HG03108 (cell line): ENCODE results near the gene KLHL36.

Experiments used
- ATAC-seq: cut with Tn5 transposase; IDR thresholded peaks from one replicate; pipeline ENCODE4 v1.9.1; 2021; ENCODE audit warnings: moderate library complexity; ENCODE audit not compliant: unreplicated experiment

The KLHL36 gene

GRCh38 chr16:84641643-84642358, 6.5 kb upstream of the KLHL36 start:
- ATAC-seq, result no peak

DNA sequence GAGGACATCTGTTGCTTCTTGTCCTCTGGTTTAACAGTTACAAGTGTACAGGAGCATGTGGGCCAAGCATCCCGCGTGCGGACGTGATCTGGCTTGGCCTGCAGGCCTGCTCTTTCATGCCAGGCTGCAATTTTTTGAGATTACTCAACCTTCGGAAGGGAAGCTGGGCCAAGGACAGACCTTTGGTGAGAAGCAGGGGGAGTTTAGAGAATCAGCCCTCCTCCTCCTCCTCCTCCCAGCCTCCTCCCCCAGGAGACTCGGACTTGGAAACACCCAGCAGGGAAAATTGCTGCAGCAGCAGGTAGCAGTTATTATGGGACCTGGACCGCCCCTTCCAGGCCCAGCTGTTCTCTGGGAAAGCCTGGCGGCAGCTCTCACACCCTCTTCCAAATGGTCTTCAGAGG, 5.1 kb upstream of the KLHL36 start:
- ATAC-seq, result no peak

DNA sequence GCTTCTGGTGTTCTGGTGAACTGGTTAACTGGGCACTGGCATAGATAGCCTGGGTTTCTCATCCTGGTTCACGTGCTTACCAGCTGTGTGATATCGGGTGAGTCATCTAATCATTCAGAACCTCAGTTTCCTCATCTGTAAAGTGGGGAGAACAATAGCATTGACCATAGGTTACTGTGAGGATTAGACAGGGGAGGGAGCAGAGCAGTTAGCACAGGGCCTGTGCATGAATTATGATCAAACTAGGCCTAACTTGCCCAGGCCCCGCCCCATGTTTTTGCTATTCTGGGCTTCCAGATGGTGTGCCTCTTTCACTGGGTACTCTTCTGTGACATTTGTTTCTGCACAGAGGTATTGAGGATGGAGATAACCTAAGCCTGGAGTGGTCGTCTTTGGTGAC, 4.6 kb upstream of the KLHL36 start:
- ATAC-seq, result no peak

DNA sequence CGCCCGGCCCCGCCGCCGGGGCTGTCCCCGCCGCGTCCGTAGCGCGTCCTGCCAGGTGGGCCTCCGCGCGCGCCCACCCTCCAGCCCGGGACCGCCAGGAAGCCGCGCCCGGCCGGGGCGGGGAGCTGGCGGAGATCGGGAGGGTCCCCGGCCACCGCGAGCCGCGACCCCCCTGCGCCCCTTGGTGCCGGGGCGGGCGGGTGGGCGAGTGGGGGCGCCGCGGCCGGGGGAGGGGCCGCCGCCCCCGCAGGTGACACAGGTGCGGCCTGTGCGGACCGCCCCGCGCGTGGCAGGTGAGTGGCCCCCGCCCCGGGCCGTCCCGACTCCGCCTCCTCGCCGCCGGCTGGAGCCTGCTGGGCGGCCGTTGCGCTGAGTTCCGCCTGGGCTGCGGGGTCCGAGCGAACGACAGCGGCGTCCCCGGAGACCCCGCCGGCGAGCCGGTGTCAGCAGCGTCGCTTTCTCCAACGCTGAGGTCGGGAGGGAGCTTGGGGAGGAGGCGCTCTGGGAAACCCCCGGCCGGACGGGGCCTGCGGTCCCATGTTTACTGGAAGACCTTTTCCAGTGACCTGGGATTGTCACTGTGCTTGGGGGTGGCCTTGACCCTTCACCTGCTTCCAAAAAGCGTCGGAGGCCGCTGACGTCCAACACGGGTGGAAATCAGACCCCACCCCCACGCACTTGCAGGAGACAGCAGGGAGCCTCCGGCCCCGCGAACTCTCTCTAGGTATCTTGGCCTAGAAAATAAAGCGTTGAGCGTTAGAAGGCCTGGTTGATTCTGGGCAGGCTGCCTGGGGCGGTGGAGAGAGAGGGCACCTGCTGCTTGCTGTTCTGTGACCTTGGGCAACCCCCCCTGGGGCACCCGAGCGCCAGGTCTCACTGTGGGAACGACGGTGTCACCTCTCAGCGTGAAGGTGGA, 542 bp downstream of the KLHL36 start:
- peak; percentile 39 for ATAC-seq

- no peak for ATAC-seq
Observed at GRCh38 chr16:84649511-84649861, 1.2 kb downstream of the KLHL36 start.

- ATAC-seq, result no peak
Observed at GRCh38 chr16:84650062-84650991, 2.0 kb downstream of the KLHL36 start.

DNA sequence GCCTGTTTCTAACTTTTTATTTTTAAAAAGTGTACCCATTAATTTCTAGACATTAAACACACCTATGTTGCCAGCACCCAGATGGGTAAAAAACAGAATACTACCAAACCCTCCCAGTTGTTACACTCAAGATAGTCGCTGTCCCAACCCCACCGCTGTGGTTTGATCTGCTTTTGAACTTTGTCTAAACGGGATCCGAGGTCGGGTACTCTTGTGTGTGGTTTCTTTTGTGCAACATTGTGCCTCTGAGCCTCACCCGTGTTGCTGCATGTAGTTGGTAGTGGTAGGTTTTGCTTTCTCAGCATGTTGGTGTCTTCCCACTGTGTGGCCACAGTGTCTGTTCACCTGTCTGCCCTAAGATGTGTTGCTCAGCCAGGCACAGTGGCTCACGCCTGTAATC, 4.3 kb downstream of the KLHL36 start:
- ATAC-seq, result no peak

DNA sequence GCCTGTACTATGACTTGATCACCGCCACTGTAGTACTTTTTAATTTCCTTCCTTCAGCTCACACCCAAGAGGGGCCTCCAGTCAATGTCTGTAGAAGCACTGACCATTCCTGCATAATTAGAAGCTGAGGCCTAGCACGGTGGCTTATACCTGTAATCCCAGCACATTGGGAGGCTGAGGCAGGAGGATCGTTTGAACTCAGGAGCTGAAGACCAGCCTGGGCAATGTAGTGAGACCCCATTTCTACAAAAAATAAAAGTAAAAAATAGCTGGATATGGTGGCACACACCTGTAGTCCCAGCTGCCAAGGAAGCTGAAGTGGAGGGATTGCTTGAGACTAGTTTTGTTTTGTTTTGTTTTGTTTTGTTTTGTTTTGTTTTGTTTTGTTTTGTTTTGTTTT, 5.9 kb downstream of the KLHL36 start:
- ATAC-seq, result no peak

GRCh38 chr16:84654998-84655397, 6.7 kb downstream of the KLHL36 start:
- no peak for ATAC-seq

DNA sequence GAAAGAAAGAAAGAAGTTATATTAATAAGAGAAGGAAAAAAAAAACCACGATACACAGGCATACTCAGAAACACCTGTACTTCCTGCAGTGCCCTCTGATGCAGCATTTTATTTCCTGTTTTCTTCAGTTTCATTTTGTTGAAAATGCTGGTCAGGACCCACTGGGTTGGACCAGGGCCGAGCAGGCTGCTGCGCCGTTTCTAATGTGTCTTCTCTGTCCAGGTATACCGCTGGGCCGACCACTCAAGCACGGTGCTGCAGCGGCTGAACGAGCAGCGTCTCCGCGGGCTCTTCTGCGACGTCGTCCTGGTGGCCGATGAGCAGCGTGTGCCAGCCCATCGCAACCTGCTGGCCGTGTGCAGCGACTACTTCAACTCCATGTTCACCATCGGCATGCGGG, 8.3 kb downstream of the KLHL36 start:
- ATAC-seq, result no peak

- ATAC-seq, result no peak
Observed at GRCh38 chr16:84657229-84657837, 9.0 kb downstream of the KLHL36 start.

DNA sequence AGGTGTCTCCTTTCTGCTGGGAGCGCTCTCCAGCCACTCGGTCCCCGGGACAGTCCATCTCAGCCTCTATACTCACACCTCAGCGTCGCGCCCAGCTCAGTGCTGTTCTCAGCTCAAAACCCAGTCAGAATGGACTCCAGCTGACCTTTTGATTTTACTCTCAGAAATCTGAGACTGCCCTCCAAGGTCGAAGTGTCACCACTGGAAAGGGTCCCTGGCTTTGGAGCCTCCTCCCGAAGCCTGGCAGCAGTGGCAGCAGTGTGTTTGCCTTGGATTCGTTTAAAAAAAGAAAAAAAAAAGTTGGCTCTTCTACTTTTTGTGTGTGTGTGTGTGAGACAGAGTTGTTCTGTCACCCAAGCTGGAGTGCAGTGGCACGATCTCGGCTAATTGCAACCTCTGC, 10.4 kb downstream of the KLHL36 start:
- no peak for ATAC-seq

DNA sequence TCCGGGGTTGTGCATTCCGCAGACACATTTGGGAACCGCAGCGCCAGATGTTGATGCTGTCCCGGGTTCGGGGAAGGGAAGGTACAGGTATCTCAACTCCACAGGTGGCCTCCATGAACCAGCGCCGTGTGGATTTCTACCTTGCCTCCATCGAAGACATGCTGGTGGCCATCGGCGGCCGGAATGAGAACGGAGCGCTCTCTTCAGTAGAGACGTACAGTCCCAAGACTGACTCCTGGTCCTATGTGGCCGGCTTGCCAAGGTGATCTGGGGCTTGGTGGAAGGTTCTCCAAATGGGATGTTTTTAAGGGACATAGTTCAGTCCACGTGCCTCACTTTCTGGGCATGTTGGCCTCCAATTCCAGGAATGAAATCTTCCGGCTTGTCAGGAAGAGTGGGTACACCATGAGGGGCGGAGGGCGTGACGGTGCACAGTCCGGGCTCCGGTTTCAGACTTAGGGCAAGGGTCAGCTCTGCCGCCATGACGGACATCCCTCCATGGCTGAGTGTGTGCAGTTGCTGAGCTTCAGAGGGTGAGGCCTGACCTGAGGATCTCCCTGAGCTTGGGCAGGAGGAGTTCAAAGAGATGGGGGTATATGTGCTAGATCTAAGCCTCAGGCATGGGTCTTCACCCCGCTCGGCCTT, 11.5 kb downstream of the KLHL36 start:
- no peak for ATAC-seq

GRCh38 chr16:84660973-84661372, 12.7 kb downstream of the KLHL36 start:
- no peak for ATAC-seq

GRCh38 chr16:84661418-84662060, 13.2 kb downstream of the KLHL36 start:
- ATAC-seq, result no peak

DNA sequence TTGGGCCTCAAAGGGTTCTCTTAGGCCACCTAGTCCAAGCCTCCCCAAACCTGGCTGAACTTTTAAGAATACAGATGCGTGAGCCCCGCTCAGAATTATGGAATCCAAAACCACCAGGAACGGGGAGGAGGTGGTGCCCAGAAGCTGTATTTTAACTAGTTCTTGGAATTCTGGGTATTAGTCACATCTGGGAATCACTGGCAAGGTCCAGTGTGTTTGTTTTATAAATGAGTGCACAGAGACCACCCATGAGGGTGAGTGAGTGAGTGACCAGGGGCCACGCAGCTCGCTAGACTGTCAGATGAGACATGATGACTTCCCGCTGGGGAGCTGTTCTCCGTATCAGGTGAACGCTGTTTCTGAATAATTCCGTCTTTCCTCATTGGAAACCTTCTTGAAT, 14.2 kb downstream of the KLHL36 start:
- ATAC-seq, result no peak

DNA sequence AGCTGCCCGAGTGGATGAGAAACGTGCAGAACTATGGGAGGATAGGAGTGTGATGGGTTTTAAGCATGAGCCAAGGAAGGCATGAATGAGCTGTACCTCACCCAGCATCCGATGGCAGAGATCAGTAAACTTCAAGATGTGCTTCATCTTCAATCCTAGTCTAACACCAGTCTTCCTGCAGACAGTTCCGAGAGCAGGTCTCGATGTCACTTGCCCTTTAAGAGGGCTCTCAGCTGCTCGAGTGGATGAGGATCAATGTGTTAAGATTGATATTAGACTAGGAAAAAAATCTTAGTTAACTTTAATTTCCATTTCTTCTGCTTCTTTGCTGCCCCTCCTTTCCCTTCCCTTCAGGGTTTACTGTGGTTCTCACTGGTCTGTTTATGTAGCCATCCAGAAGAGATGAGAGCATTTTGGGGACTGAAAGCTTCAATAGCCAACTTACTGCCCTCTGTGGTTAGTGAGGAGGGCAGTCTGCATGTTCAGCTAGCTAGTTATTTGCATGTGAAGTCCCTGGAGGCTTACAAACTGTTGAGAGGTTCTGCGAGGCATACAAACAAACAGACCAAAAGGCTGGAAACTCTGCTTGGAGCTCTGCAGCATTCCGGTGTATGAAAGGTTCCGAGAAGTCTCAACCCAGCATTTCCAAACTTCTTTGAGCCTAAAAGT, 15.3 kb downstream of the KLHL36 start:
- peak; percentile 84 for ATAC-seq

DNA sequence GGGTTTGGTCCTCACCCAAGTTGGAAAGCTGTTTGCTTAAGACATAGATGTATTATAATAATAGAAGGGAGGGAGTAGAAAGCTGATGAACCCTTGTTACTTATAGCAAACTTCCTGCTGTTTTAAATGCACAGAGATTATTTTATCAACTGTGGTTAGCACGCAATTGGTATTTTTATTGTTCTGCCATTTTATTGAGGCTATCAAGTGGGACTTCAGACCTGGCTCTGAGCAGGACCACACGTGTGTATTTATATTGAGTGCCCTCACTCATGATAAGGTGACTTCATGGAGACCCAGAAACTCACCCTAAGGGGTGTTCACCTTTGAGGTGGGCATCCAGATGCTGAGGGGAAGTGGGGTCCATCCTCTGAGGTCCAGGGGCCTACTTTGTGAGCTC, 17.0 kb downstream of the KLHL36 start:
- ATAC-seq, result no peak

- ATAC-seq, result no peak
Observed at GRCh38 chr16:84665843-84666242, 17.5 kb downstream of the KLHL36 start.
